Transverse colon (tissue), 4 donors: ENCODE results near the gene PLCH1. TPM values are rescaled to one million over a fixed set of nuclear protein-coding genes. Genes with fewer than 3 reads are reported as not detected.

Source experiments
- DNase-seq: peaks from one replicate; pipeline ENCODE4 v3.0.0-alpha.2; 2019
- H3K27ac ChIP-seq, 4 donors: fragments of 200-600 bp; sonication (generic); 2 replicates each; pipeline ENCODE4 v1.5.1; 2016 to 2018; ENCODE audit warnings: inconsistent platforms in 4 of 4
- H3K27me3 ChIP-seq: fragments of 200-600 bp; sonication (generic); 2 replicates; pipeline ENCODE4 v1.5.1; 2017; ENCODE audit warnings: inconsistent platforms
- H3K36me3 ChIP-seq, 4 donors: fragments of 200-600 bp; sonication (generic); 2 replicates each; pipeline ENCODE4 v1.5.1; 2017 to 2019; ENCODE audit warnings: inconsistent platforms in 4 of 4
- H3K4me1 ChIP-seq, 4 donors: fragments of 200-600 bp; sonication (generic); 2 replicates each; pipeline ENCODE4 v1.5.1; 2017 to 2020; ENCODE audit warnings: inconsistent platforms in 4 of 4
- H3K4me3 ChIP-seq, 4 donors: fragments of 200-600 bp; sonication (generic); 1 replicate in 1 of 4; 2 replicates in 3 of 4; pipeline versions ENCODE4 v1.5.1 to v1.6.1; 2017 to 2019; ENCODE audit warnings: inconsistent platforms in 4 of 4
- H3K9me3 ChIP-seq, 2 donors: fragments of 200-600 bp; sonication (generic); 2 replicates each; pipeline ENCODE4 v1.5.1; 2017 to 2019; ENCODE audit warnings: inconsistent platforms in 2 of 2
- CTCF ChIP-seq, 5 experiments: fragments of 200-600 bp in 3 of 5; fragments of 450-650 bp in 2 of 5; sonication (generic) in 3 of 5; IDR thresholded peaks; 1 replicate in 2 of 5; 2 replicates in 3 of 5; pipeline ENCODE4 v1.5.1; 2016 to 2017; ENCODE audit warnings: antibody characterized with exemption in 5 of 5, inconsistent platforms in 3 of 5, mild to moderate bottlenecking in 2 of 5, moderate library complexity in 1 of 5
- EP300 ChIP-seq: sonication (generic); formaldehyde crosslinking; IDR thresholded peaks from one replicate; pipeline ENCODE4 v1.6.1; 2017; ENCODE audit warnings: antibody characterized with exemption, low read depth
- POLR2A ChIP-seq: fragments of 450-650 bp; IDR thresholded peaks from one replicate; pipeline ENCODE4 v1.6.1; 2016; ENCODE audit warnings: antibody characterized with exemption, mild to moderate bottlenecking, moderate library complexity
- POLR2AphosphoS5 ChIP-seq, 3 donors: sonication (generic); formaldehyde crosslinking; IDR thresholded peaks; one replicate each; pipeline ENCODE4 v1.6.1; 2016; ENCODE audit warnings: antibody characterized with exemption in 3 of 3
- WGBS, 2 donors: methylation state at CpG; one replicate each; pipeline ENCODE4 v1.1.5; 2018; ENCODE audit warnings: low coverage in 1 of 2; 5-methylcytosine and 5-hydroxymethylcytosine counted together
- in situ Hi-C, 4 donors: fragments of 200-750 bp; cut with MboI; loops; one replicate each; pipeline versions ENCODE4 v1.15.0 to v1.15.1; 2017; ENCODE audit warnings: low sequenced_read_pairs in 3 of 4, low pct_ligation_motif_present in 1 of 4, low pct_unique_long_range_greater_than_20kb in 1 of 4
- intact Hi-C: fragments of 100-400 bp; cut with DNase I; formaldehyde crosslinking; loops from one replicate; pipeline ENCODE4 v1.15.1; 2023; ENCODE audit warnings: low total_unique reads
- total RNA-seq, 4 donors: library from RNA; depleted of rRNA; stranded (reverse); fragments of >200 nt; gene quantifications; one replicate each; pipeline ENCODE4 v1.1.0, GENCODE V29; 2016

The PLCH1 gene
- total RNA-seq, 4 donors from 2014 or later, result 8.2 to 33.4 (median 8.5) TPM

- Histone ChIP-seq H3K9me3 (no peaks in the 10 kb centered on the region), H3K4me3 (no peak overlapping the region), H3K27me3 (no peaks in the 10 kb centered on the region), H3K27ac (no peak overlapping the region), H3K36me3 (peaks cover 0 to 5% (median 0%) of the 10 kb centered on the region in 4 donors), H3K4me1 (no peaks in the 10 kb centered on the region)
- in situ Hi-C loops, result no loop called here
- DNase-seq, result no peak
- WGBS, 2 donors, result 92 to 100% methylated on average over 1 of the region's 1 CpG
- TF ChIP-seq EP300 (no peak), POLR2AphosphoS5 (IDR thresholded peaks at IDR 0.05) (no peak), CTCF (IDR thresholded peaks at IDR 0.05) (no peak)
- intact Hi-C loops, result no loop called here
Observed at GRCh38 chr3:155772801-155773200, 27.9 kb upstream of the PLCH1 start.

GRCh38 chr3:155771126-155771525 is 26.3 kb upstream of the PLCH1 start:
- Histone ChIP-seq H3K27ac (no peak overlapping the region), H3K4me1 (no peaks in the 10 kb centered on the region), H3K4me3 (no peak overlapping the region), H3K9me3 (no peaks in the 10 kb centered on the region), H3K27me3 (no peaks in the 10 kb centered on the region), H3K36me3 (peaks cover 0 to 5% (median 0%) of the 10 kb centered on the region in 4 donors)
- 96% methylated on average over 6 of the region's 6 CpGs; no CpG with 5 or more reads in 1 of the 2 donors for WGBS, 2 donors
- no peak for TF ChIP-seq POLR2AphosphoS5 (IDR thresholded peaks at IDR 0.05)
- TF ChIP-seq POLR2A, result no peak
- TF ChIP-seq CTCF (IDR thresholded peaks at IDR 0.05), result no peak
- no peak for TF ChIP-seq EP300
- in situ Hi-C loops (no loop called here), intact Hi-C loops (no loop called here)
- no peak for DNase-seq

- intact Hi-C loops, result no loop called here
- DNase-seq, result no peak
- H3K4me1 ChIP-seq, result no peaks in the 10 kb centered on the region
- no peaks in the 10 kb centered on the region for H3K36me3 ChIP-seq
- in situ Hi-C loops, result no loop called here
- TF ChIP-seq POLR2AphosphoS5 (IDR thresholded peaks at IDR 0.05) (no peak), POLR2A (no peak), CTCF (IDR thresholded peaks at IDR 0.05) (no peak)
- no peak overlapping the region for H3K4me3 ChIP-seq
- WGBS, 2 donors, result 62 to 100% methylated on average over 1 of the region's 1 CpG
- H3K9me3 ChIP-seq, result no peaks in the 10 kb centered on the region
- no peak overlapping the region for H3K27ac ChIP-seq
- H3K27me3 ChIP-seq, result no peaks in the 10 kb centered on the region
Observed at GRCh38 chr3:155766206-155766605, 21.3 kb upstream of the PLCH1 start.

- Histone ChIP-seq H3K36me3 (no peaks in the 10 kb centered on the region), H3K4me1 (no peaks in the 10 kb centered on the region), H3K27ac (no peak overlapping the region), H3K4me3 (no peak overlapping the region), H3K9me3 (no peaks in the 10 kb centered on the region), H3K27me3 (no peaks in the 10 kb centered on the region)
- 81 to 89% methylated on average over 3 of the region's 3 CpGs for WGBS, 2 donors
- DNase-seq, result no peak
- in situ Hi-C loops, result no loop called here
- no peak for TF ChIP-seq EP300
- no peak for TF ChIP-seq POLR2A
- no peak for TF ChIP-seq POLR2AphosphoS5 (IDR thresholded peaks at IDR 0.05)
- no peak for TF ChIP-seq CTCF (IDR thresholded peaks at IDR 0.05)
- intact Hi-C loops, result no loop called here
Observed at GRCh38 chr3:155763870-155764463, 19.1 kb upstream of the PLCH1 start.
